GM12878 (cell line): ENCODE measurements around the gene CFAP91. TPM values are rescaled to one million over a fixed set of nuclear protein-coding genes. Genes with fewer than 3 reads are reported as not detected.
A peak's percentile ranks its signal among the peaks of the same experiment; 100 is the strongest.

ENCODE experiments used
- ATAC-seq: fragments of 200-7000 bp; cut with Tn5 transposase; 3 replicates; pipeline ENCODE4 v1.9.1; 2020; ENCODE audit warnings: mild to moderate bottlenecking, moderate library complexity
- BruUV-seq: library from RNA; stranded (reverse); fragments of 400-500 nt; replicated peaks from 2 replicates; lab custom pipeline; 2021; lab: Mats Ljungman, UMichigan
- CTCF ChIA-PET: fragments of 300-600 bp; sonication (Branson Sonifier 250); formaldehyde crosslinking; extraction: SDS; loops from one replicate; lab custom pipeline; 2021; ENCODE audit warnings: inconsistent platforms; lab: Yijun Ruan, JAX
- POLR2A ChIA-PET: fragments of 350-600 bp; formaldehyde crosslinking; extraction: SDS; loops from one replicate; lab custom pipeline; 2021; ENCODE audit warnings: inconsistent platforms; lab: Charles Lee
- RAD21 ChIA-PET: fragments of 300-600 bp; sonication (Branson Sonifier 250); formaldehyde crosslinking; loops from one replicate; lab custom pipeline; 2023; ENCODE audit warnings: antibody characterized with exemption; ENCODE audit not compliant: unreplicated experiment; lab: Charles Lee
- SMC1A ChIA-PET: fragments of 300-600 bp; sonication (Branson Sonifier 250); formaldehyde crosslinking; loops from one replicate; lab custom pipeline; 2023; ENCODE audit not compliant: unreplicated experiment, uncharacterized antibody; lab: Charles Lee
- DNase-seq: peaks from one replicate; pipeline ENCODE4 v3.0.0-alpha.2; 2011; ENCODE audit warnings: low read depth, low spot score
- FAIRE-seq: peaks from 3 replicates; lab custom pipeline; 2011; peaks lifted over from hg19 to GRCh38; lab: Jason Lieb, UNC
- H2AFZ ChIP-seq: 2 replicates; pipeline ENCODE4 v1.6.0; 2011; ENCODE audit warnings: low read depth, low read length, control low read depth; ENCODE audit not compliant: control insufficient read depth
- H3K27ac ChIP-seq: 2 replicates; pipeline ENCODE4 v1.5.1; 2011; ENCODE audit warnings: control low read depth; ENCODE audit not compliant: control insufficient read depth, insufficient read depth
- H3K27me3 ChIP-seq, 2 experiments: replicated peaks in 1 of 2; 2 replicates each; pipeline versions ENCODE4 v1.6.0 to v1.6.1; 2011; ENCODE audit warnings: low read length in 1 of 2; ENCODE audit not compliant: control insufficient read depth in 2 of 2, insufficient read depth in 2 of 2
- H3K36me3 ChIP-seq, 2 experiments: 2 replicates each; pipeline ENCODE4 v1.5.1; 2011; ENCODE audit warnings: low read length in 1 of 2; ENCODE audit not compliant: control insufficient read depth in 2 of 2, insufficient read depth in 2 of 2
- H3K4me1 ChIP-seq: 2 replicates; pipeline ENCODE4 v1.6.1; 2011; ENCODE audit warnings: mild to moderate bottlenecking, low read length, moderate library complexity, mixed read lengths; ENCODE audit not compliant: control insufficient read depth, insufficient read depth
- H3K4me2 ChIP-seq: 2 replicates; pipeline ENCODE4 v1.6.0; 2011; ENCODE audit warnings: control low read depth; ENCODE audit not compliant: control insufficient read depth, insufficient read depth
- H3K4me3 ChIP-seq: fragments of 200-600 bp; sonication (generic); 2 replicates; pipeline ENCODE4 v1.5.1; 2016
- H3K79me2 ChIP-seq: 2 replicates; pipeline ENCODE4 v1.6.0; 2011; ENCODE audit warnings: low read length; ENCODE audit not compliant: control insufficient read depth, insufficient read depth
- H3K9ac ChIP-seq: 2 replicates; pipeline ENCODE4 v1.8.0; 2011; ENCODE audit warnings: low read length, control low read depth, mixed read lengths; ENCODE audit not compliant: control insufficient read depth, insufficient read depth
- H3K9me3 ChIP-seq: replicated peaks from 3 replicates; pipeline ENCODE4 v1.5.1; 2011; ENCODE audit warnings: mild to moderate bottlenecking, low read length; ENCODE audit not compliant: control insufficient read depth, insufficient read depth
- H4K20me1 ChIP-seq: 2 replicates; pipeline ENCODE4 v1.6.0; 2011; ENCODE audit not compliant: control insufficient read depth, insufficient read depth
- CHD4 ChIP-seq: fragments of 200-600 bp; sonication (generic); IDR thresholded peaks from 2 replicates; pipeline ENCODE4 v1.6.1; 2016; ENCODE audit warnings: mild to moderate bottlenecking
- DPF2 ChIP-seq: fragments of 450-650 bp; IDR thresholded peaks from 2 replicates; pipeline ENCODE4 v1.6.1; 2017; ENCODE audit warnings: mild to moderate bottlenecking
- ETV6 ChIP-seq, 2 experiments: fragments of 450-650 bp in 1 of 2; IDR thresholded peaks in 1 of 2; conservative IDR thresholded peaks in 1 of 2; 2 replicates each; pipeline ENCODE4 v1.6.1; 2014; ENCODE audit warnings: antibody characterized with exemption in 1 of 2, borderline replicate concordance in 1 of 2, low read depth in 1 of 2, mild to moderate bottlenecking in 1 of 2, moderate library complexity in 1 of 2
- GATAD2B ChIP-seq: fragments of 450-650 bp; conservative IDR thresholded peaks from 2 replicates; pipeline ENCODE4 v1.6.1; 2017; ENCODE audit warnings: low read depth, mild to moderate bottlenecking, moderate library complexity
- IKZF1 ChIP-seq: fragments of 450-650 bp; conservative IDR thresholded peaks from 2 replicates; pipeline ENCODE4 v1.6.1; 2017; ENCODE audit warnings: antibody characterized with exemption, mild to moderate bottlenecking
- IRF4 ChIP-seq: IDR thresholded peaks from 2 replicates; pipeline ENCODE4 v1.6.1; 2011; ENCODE audit warnings: low read depth, low read length
- MLLT1 ChIP-seq: fragments of 450-650 bp; IDR thresholded peaks from 2 replicates; pipeline ENCODE4 v1.6.1; 2016; ENCODE audit warnings: mild to moderate bottlenecking
- NR2C1 ChIP-seq: fragments of 450-650 bp; IDR thresholded peaks from 2 replicates; pipeline ENCODE4 v1.6.1; 2017; ENCODE audit warnings: antibody characterized with exemption, mild to moderate bottlenecking, moderate library complexity
- NR2F1 ChIP-seq: fragments of 450-650 bp; conservative IDR thresholded peaks from 2 replicates; pipeline ENCODE4 v1.6.1; 2017; ENCODE audit warnings: mild to moderate bottlenecking
- PKNOX1 ChIP-seq: fragments of 450-650 bp; IDR thresholded peaks from 2 replicates; pipeline ENCODE4 v1.6.1; 2016; ENCODE audit warnings: mild to moderate bottlenecking
- RAD51 ChIP-seq: fragments of 450-650 bp; IDR thresholded peaks from 2 replicates; pipeline ENCODE4 v1.6.1; 2016; ENCODE audit warnings: moderate library complexity, mild to moderate bottlenecking, inconsistent platforms
- RELA ChIP-seq: fragments of 450-650 bp; IDR thresholded peaks from 2 replicates; pipeline ENCODE4 v1.8.0; 2014; ENCODE audit warnings: borderline replicate concordance; ENCODE audit not compliant: partially characterized antibody
- RELB ChIP-seq: fragments of 450-650 bp; IDR thresholded peaks from 2 replicates; pipeline ENCODE4 v1.6.1; 2017; ENCODE audit warnings: low read depth, mild to moderate bottlenecking, moderate library complexity
- RFX5 ChIP-seq: IDR thresholded peaks from 2 replicates; pipeline ENCODE4 v1.6.1; 2011; ENCODE audit warnings: low read depth, low read length, improper control_type of control experiment
- SMARCA5 ChIP-seq: fragments of 450-650 bp; IDR thresholded peaks from 2 replicates; pipeline ENCODE4 v1.6.1; 2017; ENCODE audit warnings: mild to moderate bottlenecking
- SMC3 ChIP-seq: IDR thresholded peaks from 2 replicates; pipeline ENCODE4 v1.6.1; 2011; ENCODE audit warnings: low read length, improper control_type of control experiment, borderline replicate concordance
- SPI1 ChIP-seq: IDR thresholded peaks from 2 replicates; pipeline ENCODE4 v1.6.1; 2011; ENCODE audit warnings: low read depth, mild to moderate bottlenecking, low read length, moderate library complexity, borderline replicate concordance; ENCODE audit not compliant: insufficient read depth
- SREBF1 ChIP-seq: IDR thresholded peaks from 2 replicates; pipeline ENCODE4 v1.6.1; 2012; ENCODE audit warnings: mild to moderate bottlenecking, low read length
- TCF3 ChIP-seq: IDR thresholded peaks from 2 replicates; pipeline ENCODE4 v1.6.1; 2012; ENCODE audit warnings: low read depth, mild to moderate bottlenecking, low read length, borderline replicate concordance; ENCODE audit not compliant: insufficient read depth
- ZNF217 ChIP-seq: fragments of 450-650 bp; IDR thresholded peaks from 2 replicates; pipeline ENCODE4 v1.6.1; 2017; ENCODE audit warnings: antibody characterized with exemption, mild to moderate bottlenecking
- WGBS: methylation state at CpG from one replicate; pipeline ENCODE4 v1.1.6; 2016; ENCODE audit warnings: low lambda C conversion rate; ENCODE audit not compliant: insufficient replicate concordance, insufficient coverage; ENCODE audit errors: missing lambda C conversion rate; 5-methylcytosine and 5-hydroxymethylcytosine counted together
- in situ Hi-C: fragments of 300-500 bp; cut with MboI; formaldehyde crosslinking; loops from 9 replicates; pipeline ENCODE4 v1.14.3; 2018; ENCODE audit warnings: mixed read lengths
- intact Hi-C: fragments of 100-400 bp; cut with micrococcal nuclease; formaldehyde crosslinking; loops from one replicate; pipeline ENCODE4 v1.14.2; 2022; ENCODE audit not compliant: unreplicated experiment
- polyA plus RNA-seq, 11 experiments: library from polyadenylated mRNA; depleted of rRNA in 4 of 11; unstranded in 6 of 11; stranded (reverse) in 5 of 11; fragments of >200 nt; fragmentation: Nextera tagmentation in 4 of 11; fragmentation: Illumina TruSeq in 1 of 11; extraction: Ambion mirVana in 4 of 11; extraction: Trizol in 1 of 11; gene quantifications; 1 replicate in 1 of 11; 2 replicates in 10 of 11; pipeline versions ENCODE4 v1.2.1 to v1.2.3, GENCODE V29; 2011 to 2016; ENCODE audit warnings: inconsistent platforms in 2 of 11, missing spikeins in 2 of 11, low read depth in 1 of 11
- total RNA-seq, 4 experiments: library from RNA; depleted of rRNA in 3 of 4; stranded (reverse); fragments of >200 nt in 3 of 4; fragmentation: Illumina TruSeq in 1 of 4; extraction: Trizol in 1 of 4; gene quantifications; 2 replicates each; pipeline versions ENCODE4 v1.2.1 to v1.2.3, GENCODE V29; 2013 to 2021

Gene CFAP91
- total and polyA plus RNA-seq, 10 of the 15 experiments (the other 5 are each of a cell fraction or from before 2014, with no cell fraction given): 0.03 to 2.2 (median 0.92) TPM

GRCh38 chr3:119700920-119701734 is 1.7 kb upstream of the CFAP91 start:
- POLR2A ChIA-PET: no interaction called here
- Histone ChIP-seq H3K9ac (no peak overlapping the region), H4K20me1 (no peaks in the 10 kb centered on the region), H3K36me3 (no peaks in the 10 kb centered on the region), H3K27me3 (no peaks in the 10 kb centered on the region), H3K4me1 (peaks cover 38% of the 10 kb centered on the region), H3K4me2 (peak overlapping the region; percentile 11), H3K79me2 (no peaks in the 10 kb centered on the region; the same call in 1 of the 2 replicates), H3K4me3 (peak overlapping the region; percentile 7; the same call in 1 of the 2 replicates)
- RAD21 ChIA-PET: interaction anchor here (1.0 to 1.8 kb wide), 4 partner anchors 21 to 145 kb away, joined by 4 to 5 read pairs (median 4); no protein-coding TSS in a partner anchor
- intact Hi-C loops: loop anchor here (1.0 to 10.0 kb wide), 2 partner anchors 109 to 394 kb away; partner anchors contain the start of gene GSK3B
- CTCF ChIA-PET: interaction anchor here (1.3 to 1.7 kb wide), 2 partner anchors 20 to 100 kb away, joined by 3 to 8 read pairs; no protein-coding TSS in a partner anchor
- 89% methylated on average over 22 of the region's 22 CpGs for WGBS
- SMC1A ChIA-PET: interaction anchor here (0.7 to 2.0 kb wide), 9 partner anchors 9 to 238 kb away, joined by 3 to 5 read pairs (median 4); partner anchors contain the start of genes COX17 and TMEM39A
- DNase-seq (no peak), FAIRE-seq (no peak)
- TF ChIP-seq RAD51 (no peak), NR2F1 (peak; percentile 78), CHD4 (peak; percentile 86; the same call in 1 of the 2 replicates), IKZF1 (no peak), RFX5 (no peak), TCF3 (no peak), MLLT1 (peak; percentile 67; the same call in 1 of the 2 replicates), GATAD2B (0 out of 2 replicates have a peak, but pooled peaks have one; percentile 24), ZNF217 (peak; percentile 6; the same call in 1 of the 2 replicates), SMC3 (no peak), DPF2 (peak; percentile 27; the same call in 1 of the 2 replicates), SREBF1 (no peak), ETV6 (conservative IDR thresholded peaks at IDR 0.05 in 1 of 2, IDR thresholded peaks at IDR 0.05 in 1 of 2; ENCODE audit: borderline replicate concordance in 1 of 2, low read depth in 1 of 2) (no peak), SMARCA5 (0 out of 2 replicates have a peak, but pooled peaks have one; percentile 15), PKNOX1 (no peak), SPI1 (no peak), NR2C1 (peak; percentile 39; the same call in 1 of the 2 replicates), IRF4 (no peak), RELA (no peak), RELB (peak; percentile 21; the same call in 1 of the 2 replicates)
- TF ChIP-seq, all 136 proteins: peak for 9
- H3K9me3 ChIP-seq: peaks cover 15% of the 10 kb centered on the region
- in situ Hi-C loops: no loop called here
- peak overlapping the region; percentile 96 for H3K27ac ChIP-seq
- BruUV-seq: no TSS peak
- ATAC-seq: peak; percentile 1; the same call in 1 of the 3 replicates
- no peak overlapping the region; the same call in 1 of the 2 replicates for H2AFZ ChIP-seq
